Measurements from ENCODE around the gene MBNL2.

DNA sequence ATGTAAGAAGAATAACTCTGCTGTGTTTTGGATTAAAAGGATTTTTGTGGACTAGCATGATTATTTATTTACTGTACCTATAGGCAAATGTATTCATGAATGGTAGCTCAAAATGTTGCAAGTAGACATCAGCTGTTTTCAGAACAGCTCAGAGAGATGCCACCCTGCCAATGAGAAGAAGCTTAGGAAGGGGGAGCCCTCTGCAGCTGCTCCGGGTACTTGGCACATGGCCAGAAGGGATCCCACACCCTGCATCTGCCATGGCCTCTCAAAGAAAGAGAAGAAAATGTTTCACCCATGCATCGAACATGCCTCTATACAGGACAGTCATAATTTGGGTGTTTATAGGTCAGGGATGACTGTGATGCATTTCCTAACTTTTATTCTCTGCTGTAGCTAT is 30.5 kb upstream of the MBNL2 start:
- TF ChIP-seq, protein P1, sequence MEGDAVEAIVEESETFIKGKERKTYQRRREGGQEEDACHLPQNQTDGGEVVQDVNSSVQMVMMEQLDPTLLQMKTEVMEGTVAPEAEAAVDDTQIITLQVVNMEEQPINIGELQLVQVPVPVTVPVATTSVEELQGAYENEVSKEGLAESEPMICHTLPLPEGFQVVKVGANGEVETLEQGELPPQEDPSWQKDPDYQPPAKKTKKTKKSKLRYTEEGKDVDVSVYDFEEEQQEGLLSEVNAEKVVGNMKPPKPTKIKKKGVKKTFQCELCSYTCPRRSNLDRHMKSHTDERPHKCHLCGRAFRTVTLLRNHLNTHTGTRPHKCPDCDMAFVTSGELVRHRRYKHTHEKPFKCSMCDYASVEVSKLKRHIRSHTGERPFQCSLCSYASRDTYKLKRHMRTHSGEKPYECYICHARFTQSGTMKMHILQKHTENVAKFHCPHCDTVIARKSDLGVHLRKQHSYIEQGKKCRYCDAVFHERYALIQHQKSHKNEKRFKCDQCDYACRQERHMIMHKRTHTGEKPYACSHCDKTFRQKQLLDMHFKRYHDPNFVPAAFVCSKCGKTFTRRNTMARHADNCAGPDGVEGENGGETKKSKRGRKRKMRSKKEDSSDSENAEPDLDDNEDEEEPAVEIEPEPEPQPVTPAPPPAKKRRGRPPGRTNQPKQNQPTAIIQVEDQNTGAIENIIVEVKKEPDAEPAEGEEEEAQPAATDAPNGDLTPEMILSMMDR (IDR thresholded peaks at IDR 0.05) = no peak
- TF ChIP-seq POLR2A (IDR thresholded peaks at IDR 0.05) = no peak
- TF ChIP-seq POLR2AphosphoS5 (IDR thresholded peaks at IDR 0.05) = no peak

Measured in breast epithelium (tissue), 3 donors.